Calu3 (cell line): ENCODE data around the gene REG1B. TPM values are rescaled to one million over a fixed set of nuclear protein-coding genes. Genes with fewer than 3 reads are reported as not detected.

Source experiments
- BruUV-seq: library from RNA; stranded (reverse); fragments of 400-500 nt; replicated peaks from 2 replicates; lab custom pipeline; 2021; lab: Mats Ljungman, UMichigan
- CTCF ChIA-PET: fragments of 300-600 bp; sonication (Branson Sonifier 250); formaldehyde crosslinking; loops from one replicate; lab custom pipeline; 2022; ENCODE audit warnings: antibody characterized with exemption; lab: Charles Lee
- DNase-seq: peaks from one replicate; pipeline ENCODE4 v3.0.0; 2022
- H3K27ac Mint-ChIP-seq: one replicate; pipeline ENCODE4 v1.8.0; 2022; ENCODE audit warnings: mixed read lengths; ENCODE audit not compliant: unreplicated experiment
- H3K27me3 Mint-ChIP-seq: one replicate; pipeline ENCODE4 v1.8.0; 2022; ENCODE audit warnings: mixed read lengths; ENCODE audit not compliant: unreplicated experiment
- H3K36me3 Mint-ChIP-seq: one replicate; pipeline ENCODE4 v1.8.0; 2022; ENCODE audit warnings: mild to moderate bottlenecking, moderate library complexity, mixed read lengths; ENCODE audit not compliant: insufficient read depth, unreplicated experiment
- H3K4me1 Mint-ChIP-seq: one replicate; pipeline ENCODE4 v1.8.0; 2022; ENCODE audit warnings: mild to moderate bottlenecking, low read depth, mixed read lengths; ENCODE audit not compliant: unreplicated experiment
- H3K4me3 Mint-ChIP-seq: one replicate; pipeline ENCODE4 v1.8.0; 2022; ENCODE audit warnings: mild to moderate bottlenecking, low read depth, moderate library complexity, mixed read lengths; ENCODE audit not compliant: unreplicated experiment
- H3K9me3 Mint-ChIP-seq: one replicate; pipeline ENCODE4 v1.8.0; 2022; ENCODE audit warnings: low read depth, mixed read lengths; ENCODE audit not compliant: unreplicated experiment
- CTCF ChIP-seq: fragments of 200-600 bp; IDR thresholded peaks from one replicate; pipeline ENCODE4 v1.8.0; 2022; ENCODE audit warnings: antibody characterized with exemption; ENCODE audit not compliant: unreplicated experiment
- intact Hi-C: fragments of 100-400 bp; cut with micrococcal nuclease; formaldehyde crosslinking; loops from one replicate; pipeline ENCODE4 v1.10.0; 2022; ENCODE audit not compliant: unreplicated experiment
- total RNA-seq: library from RNA; stranded (reverse); gene quantifications from 2 replicates; pipeline ENCODE4 v1.2.3, GENCODE V29; 2022

Gene REG1B
- total RNA-seq, 1 experiment from 2014 or later, result not detected

DNA sequence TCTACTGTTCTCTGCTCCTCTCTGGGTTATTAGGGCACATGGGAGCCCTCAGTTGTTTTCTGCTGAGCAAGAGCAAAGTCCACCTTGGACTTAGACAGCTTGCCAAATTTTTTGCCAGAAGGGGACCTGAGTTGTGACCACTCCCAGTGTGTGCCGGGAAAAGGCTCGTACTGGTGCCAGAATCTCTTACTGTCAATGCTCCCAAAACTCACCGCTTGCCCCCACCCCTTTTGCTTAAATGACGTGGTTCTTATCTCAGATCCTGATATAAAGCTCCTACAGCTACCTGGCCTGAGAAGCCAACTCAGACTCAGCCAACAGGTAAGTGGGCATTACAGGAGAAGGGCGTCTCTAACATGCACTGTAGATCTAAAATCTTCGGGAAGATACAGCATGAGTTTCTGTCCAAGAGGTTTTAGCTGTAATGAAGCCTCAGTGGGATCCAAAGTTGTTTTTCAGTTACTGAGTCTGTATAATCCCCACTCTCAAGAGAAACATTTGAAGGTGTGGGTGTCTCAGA, 32.5 kb upstream of the REG1B start, which contains the start of gene REG1A:
REG1A (plus strand) TSS at position 295 of the 520 bp plus-strand sequence. CDS start 374 bp downstream, outside the sequence.
- intact Hi-C loops, result no loop called here
- CTCF ChIA-PET, result no interaction called here
- Mint-ChIP-seq H3K36me3 (no peaks in the 10 kb centered on the region), H3K4me3 (no peak within 1 kb of the TSS), H3K9me3 (peaks cover 10% of the 10 kb centered on the region), H3K4me1 (no peaks in the 10 kb centered on the region), H3K27ac (no peak within 1 kb of the TSS), H3K27me3 (no peaks in the 10 kb centered on the region)
- TF ChIP-seq CTCF, result no peak
- no TSS peak for BruUV-seq
- no peak for DNase-seq

GRCh38 chr2:79116997-79117928, 29.5 kb upstream of the REG1B start:
- Mint-ChIP-seq H3K9me3 (peaks cover 16% of the 10 kb centered on the region), H3K36me3 (no peaks in the 10 kb centered on the region), H3K27ac (no peak overlapping the region), H3K4me1 (no peaks in the 10 kb centered on the region), H3K4me3 (no peak overlapping the region), H3K27me3 (no peaks in the 10 kb centered on the region)
- no TSS peak for BruUV-seq
- TF ChIP-seq CTCF, result no peak
- intact Hi-C loops, result no loop called here
- CTCF ChIA-PET, result no interaction called here
- DNase-seq, result no peak

DNA sequence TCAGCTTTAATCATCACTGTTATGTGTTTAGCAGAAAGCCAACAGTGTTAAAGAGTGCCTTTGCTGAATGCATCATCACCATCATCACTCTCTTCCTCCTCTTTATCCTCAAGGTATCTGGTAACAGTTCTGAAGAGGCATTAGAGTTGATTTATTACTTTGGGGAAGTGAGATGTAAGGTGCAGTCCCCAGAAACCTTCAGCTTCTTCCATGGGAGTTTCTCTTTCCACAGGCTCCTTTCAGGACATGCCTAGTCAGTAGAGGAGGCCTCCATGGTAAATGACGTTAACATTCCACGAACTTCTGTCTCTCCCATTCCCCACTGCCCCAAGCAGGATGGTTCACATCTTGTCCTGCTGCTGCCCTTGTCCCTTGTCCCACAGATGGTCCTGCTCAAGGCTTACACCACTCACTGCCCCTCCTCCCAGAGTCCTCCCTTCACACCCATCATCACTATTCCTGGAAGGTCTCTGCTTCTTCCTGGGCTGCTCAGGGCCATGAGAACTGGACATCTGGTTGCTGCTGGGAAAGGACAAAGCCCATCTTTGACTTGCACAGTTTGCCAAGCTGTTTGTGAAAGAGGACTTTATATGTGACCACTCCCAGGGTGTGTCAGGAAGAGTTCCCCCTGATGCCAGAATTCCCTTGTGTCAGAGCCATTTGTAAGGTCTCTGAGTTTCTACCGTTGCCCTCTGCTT, 27.2 kb upstream of the REG1B start:
- Mint-ChIP-seq H3K27me3 (no peaks in the 10 kb centered on the region), H3K27ac (no peak overlapping the region), H3K36me3 (no peaks in the 10 kb centered on the region), H3K4me3 (no peak overlapping the region), H3K4me1 (no peaks in the 10 kb centered on the region), H3K9me3 (peaks cover 13% of the 10 kb centered on the region)
- CTCF ChIA-PET, result interaction anchor here (0.9 kb wide), 1 partner anchor 12 kb away, joined by 3 read pairs; no protein-coding TSS in a partner anchor
- no peak for TF ChIP-seq CTCF
- no TSS peak for BruUV-seq
- intact Hi-C loops, result no loop called here
- no peak for DNase-seq

DNA sequence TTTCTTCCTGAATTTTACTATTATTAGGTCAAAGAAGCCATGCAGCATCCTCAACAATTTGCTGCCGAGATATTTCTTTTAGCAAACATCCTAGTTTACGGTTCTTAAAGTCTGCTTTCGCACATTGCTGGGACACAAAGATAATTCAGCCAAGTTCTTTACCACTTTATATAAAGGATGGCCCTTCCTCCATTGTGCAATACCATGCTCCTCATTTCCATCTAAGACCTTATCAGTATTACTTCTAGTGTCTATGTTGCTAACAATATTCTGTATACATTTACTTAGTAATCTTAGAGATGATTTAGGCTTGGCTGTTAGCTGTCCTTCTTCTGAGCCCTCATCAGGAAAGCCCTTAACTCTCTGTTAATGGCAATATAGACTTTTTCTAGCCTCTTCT, 24.5 kb upstream of the REG1B start:
- H3K4me1 Mint-ChIP-seq, result no peaks in the 10 kb centered on the region
- intact Hi-C loops, result no loop called here
- H3K36me3 Mint-ChIP-seq, result no peaks in the 10 kb centered on the region
- H3K9me3 Mint-ChIP-seq, result peaks cover 13% of the 10 kb centered on the region
- H3K4me3 Mint-ChIP-seq, result no peak overlapping the region
- DNase-seq, result no peak
- no peaks in the 10 kb centered on the region for H3K27me3 Mint-ChIP-seq
- no peak for TF ChIP-seq CTCF
- CTCF ChIA-PET, result no interaction called here
- H3K27ac Mint-ChIP-seq, result no peak overlapping the region
- no TSS peak for BruUV-seq
